ENCODE results near the gene CBX8. TPM values are rescaled to one million over a fixed set of nuclear protein-coding genes. Genes with fewer than 3 reads are reported as not detected.

Gene CBX8
- total and polyA plus RNA-seq, 2 of the 8 experiments (the other 6 are each of a cell fraction or from before 2014, with no cell fraction given) = 0.09 to 2.1 TPM

- H3K14ac ChIP-seq (ENCODE audit: insufficient read length) = no peak overlapping the region
- no peak overlapping the region for H3K18ac ChIP-seq (ENCODE audit: extremely low read depth, low read length)
- H3K79me1 ChIP-seq (ENCODE audit: low read depth, low read length) = no peaks in the 10 kb centered on the region
- H3K9me3 ChIP-seq (ENCODE audit: insufficient read depth in 2 of 2, low read depth in 1 of 2, low read length in 1 of 2) = no peaks in the 10 kb centered on the region
- WGBS, 2 experiments (ENCODE audit: extremely low coverage in 1 of 2, insufficient coverage in 1 of 2, insufficient read length in 1 of 2, insufficient replicate concordance in 2 of 2, low coverage in 1 of 2, low lambda C conversion rate in 2 of 2, missing lambda C conversion rate in 1 of 2) = 91% methylated on average over 13 of the region's 13 CpGs; no CpG with 5 or more reads in 1 of the 2 experiments
- no peak overlapping the region for H2AFZ ChIP-seq (ENCODE audit: low read length)
- H2BK20ac ChIP-seq (ENCODE audit: low read length) = no peak overlapping the region
- H3K27me3 ChIP-seq (replicated peaks in 1 of 4; ENCODE audit: control insufficient read depth in 3 of 4, extremely low read depth in 1 of 4, insufficient read depth in 3 of 4, low read length in 3 of 4) = peaks cover 19 to 39% (median 34%) of the 10 kb centered on the region in 4 experiments
- no peak overlapping the region for H2AK5ac ChIP-seq (ENCODE audit: low read depth, low read length)
- no peak for FAIRE-seq
- H4K91ac ChIP-seq (replicated peaks; ENCODE audit: insufficient read length, low read length) = no peak overlapping the region
- H4K8ac ChIP-seq (ENCODE audit: extremely low read depth, insufficient read depth, low read length) = no peak overlapping the region
- H3K4ac ChIP-seq (replicated peaks; ENCODE audit: insufficient read length, low read depth, low read length) = no peak overlapping the region
- no peak overlapping the region for H3K9ac ChIP-seq (replicated peaks in 1 of 4; ENCODE audit: extremely low read depth in 1 of 4, low read depth in 3 of 4, low read length in 3 of 4)
- no peak overlapping the region for H2BK15ac ChIP-seq (ENCODE audit: low read length)
- no peak overlapping the region for H3K27ac ChIP-seq (ENCODE audit: low read depth, low read length)
- H2BK120ac ChIP-seq (replicated peaks; ENCODE audit: low read depth, low read length) = no peak overlapping the region
- H4K5ac ChIP-seq (ENCODE audit: insufficient read length, low read depth, low read length) = no peak overlapping the region
- 0 out of 8 replicates have a peak, but pooled peaks cover 0 to 2% (median 0%) of the 10 kb centered on the region in 4 experiments for H3K36me3 ChIP-seq (ENCODE audit: control insufficient read depth in 2 of 4, insufficient read depth in 4 of 4, low read length in 3 of 4)
- H2BK5ac ChIP-seq (ENCODE audit: low read depth, low read length) = no peak overlapping the region
- H3K4me3 ChIP-seq (ENCODE audit: extremely low read depth in 1 of 4, insufficient read depth in 2 of 4, low read depth in 3 of 4, low read length in 4 of 4) = no peak overlapping the region
- ChIA-PET POLR2A (ENCODE audit: partially characterized antibody) (interaction anchor here (1.4 to 2.7 kb wide), 2 partner anchors 26 to 36 kb away, joined by 3 to 7 read pairs; no protein-coding TSS in a partner anchor), CTCF (ENCODE audit: partially characterized antibody) (interaction anchor here (1.2 to 5.5 kb wide), 6 partner anchors 8 to 165 kb away, joined by 4 to 29 read pairs (median 4); no protein-coding TSS in a partner anchor)
- H3K4me1 ChIP-seq (replicated peaks in 1 of 4; ENCODE audit: control insufficient read depth in 3 of 4, insufficient read depth in 4 of 4, low read length in 3 of 4) = peaks cover 4 to 24% (median 15%) of the 10 kb centered on the region in 4 experiments
- DNase-seq (ENCODE audit: low read depth in 1 of 2, low spot score in 2 of 2) = no peak
- H4K20me1 ChIP-seq (replicated peaks in 1 of 2; ENCODE audit: control insufficient read depth in 1 of 2, insufficient read depth in 2 of 2, low read length in 2 of 2) = peaks cover 0 to 9% of the 10 kb centered on the region in 2 experiments
- H3K4me2 ChIP-seq (ENCODE audit: insufficient read depth in 1 of 2, low read depth in 2 of 2, low read length in 2 of 2) = no peak overlapping the region
- peaks cover 11% of the 10 kb centered on the region; the same call in 1 of the 2 replicates for H3K23me2 ChIP-seq (ENCODE audit: low read depth, low read length)
- no peak overlapping the region for H2BK12ac ChIP-seq (ENCODE audit: low read depth, low read length)
- no peaks in the 10 kb centered on the region for H3K79me2 ChIP-seq (ENCODE audit: control insufficient read depth in 1 of 2, insufficient read depth in 2 of 2, low read length in 2 of 2)
- H3K56ac ChIP-seq (replicated peaks; ENCODE audit: insufficient read length, low read depth, low read length) = no peak overlapping the region
- H3K23ac ChIP-seq (ENCODE audit: insufficient read length) = no peak overlapping the region
- TF ChIP-seq BCL11A (IDR thresholded peaks at IDR 0.05; ENCODE audit: low read depth in 2 of 2, low read length in 2 of 2) = no peak
- TF ChIP-seq PHF8 (conservative IDR thresholded peaks at IDR 0.05; ENCODE audit: low read depth, low read length) = no peak
- no peak for TF ChIP-seq CTBP2 (IDR thresholded peaks at IDR 0.05; ENCODE audit: borderline replicate concordance, insufficient read depth, insufficient read length, low read length)
- no peak for TF ChIP-seq BACH1 (IDR thresholded peaks at IDR 0.05; ENCODE audit: low read length)
- TF ChIP-seq SUZ12 (IDR thresholded peaks at IDR 0.05; ENCODE audit: low read length) = no peak
- TF ChIP-seq SP4 (IDR thresholded peaks at IDR 0.05; ENCODE audit: low read length) = no peak
- no peak for TF ChIP-seq RFX5 (IDR thresholded peaks at IDR 0.05; ENCODE audit: borderline replicate concordance, low read depth, low read length)
- no peak for TF ChIP-seq GABPA (IDR thresholded peaks at IDR 0.05; ENCODE audit: borderline replicate concordance, insufficient read depth, low read length)
- TF ChIP-seq NANOG (IDR thresholded peaks at IDR 0.05; ENCODE audit: insufficient read depth, low read depth, low read length, poor library complexity, severe bottlenecking) = no peak
- no peak for TF ChIP-seq EZH2 (IDR thresholded peaks at IDR 0.05; ENCODE audit: low read depth, low read length, severe bottlenecking)
- TF ChIP-seq KDM1A (IDR thresholded peaks at IDR 0.05; ENCODE audit: borderline replicate concordance, low read length) = no peak
These were observed 46.0 kb downstream of the CBX8 start for GRCh38 chr17:79750650-79751545.

Measured in H1 (cell line).